NCI-H1417 treated with DMSO at 0.1 percent for 48 hours (cell line): ENCODE results near the gene TLE3.

Experiments used
- DNase-seq: peaks from one replicate; lab custom pipeline; 2025; lab: John Stamatoyannopoulos, UW

Gene TLE3

DNA sequence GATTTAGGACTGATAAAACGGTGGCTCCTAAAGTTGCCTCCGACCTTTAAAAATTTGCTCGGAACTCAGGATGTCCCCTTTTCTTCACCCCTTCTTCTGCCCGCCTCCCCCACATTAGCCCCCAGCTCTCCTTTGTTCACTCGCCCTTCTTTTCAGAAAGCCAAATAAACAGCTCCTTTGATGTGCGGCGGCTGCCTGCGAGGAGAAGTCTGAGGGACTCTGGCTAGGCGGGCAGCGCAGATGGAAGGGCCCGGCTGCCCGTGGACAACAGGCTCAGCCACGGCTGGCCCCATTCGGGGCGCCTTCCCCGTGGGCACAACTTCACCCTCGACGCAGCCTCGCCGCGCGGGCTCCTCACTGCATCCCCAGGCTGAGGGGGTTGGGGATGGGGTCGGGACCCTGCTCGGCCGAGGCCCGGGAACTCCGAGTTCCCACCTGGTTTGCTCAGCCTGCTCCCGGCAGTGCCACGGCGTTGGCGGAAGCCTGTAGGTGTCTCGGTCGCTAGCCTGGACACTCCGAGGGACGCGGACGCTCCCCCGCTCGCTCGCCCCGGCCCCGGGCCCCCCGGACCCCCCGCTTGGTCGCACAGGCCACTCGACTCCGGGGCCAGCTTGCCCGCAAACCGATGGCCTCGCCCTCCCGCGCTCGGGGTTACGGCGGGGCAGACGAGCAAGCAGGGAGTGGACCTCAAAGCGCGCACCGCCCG lies 897 bp upstream of the TLE3 start:
- DNase-seq: no peak

DNA sequence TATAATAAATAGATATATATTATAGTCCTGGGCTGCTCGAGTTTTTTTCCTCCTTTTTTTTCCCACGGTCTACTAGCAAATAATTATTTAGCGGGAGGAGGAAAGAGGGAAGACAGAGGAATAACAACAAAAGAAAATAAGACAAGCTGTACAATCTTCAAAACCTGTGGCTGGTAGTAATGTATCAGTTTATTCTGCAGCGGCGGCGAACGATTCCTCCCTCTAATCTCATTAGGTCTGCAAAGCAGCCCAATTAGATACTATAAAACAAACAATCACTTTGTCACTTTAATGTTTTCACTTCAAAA lies 390 bp upstream of the TLE3 start:
- no peak for DNase-seq

- DNase-seq: no peak
Measured at GRCh38 chr15:70097063-70097320, 725 bp downstream of the TLE3 start.

- no peak for DNase-seq
Measured at GRCh38 chr15:70096215-70097062, 1.3 kb downstream of the TLE3 start.

- DNase-seq: no peak
Measured at GRCh38 chr15:70095408-70096214, 2.1 kb downstream of the TLE3 start.

GRCh38 chr15:70094690-70095311 lies 2.9 kb downstream of the TLE3 start:
- no peak for DNase-seq

GRCh38 chr15:70093481-70094319 lies 4.0 kb downstream of the TLE3 start:
- no peak for DNase-seq

DNA sequence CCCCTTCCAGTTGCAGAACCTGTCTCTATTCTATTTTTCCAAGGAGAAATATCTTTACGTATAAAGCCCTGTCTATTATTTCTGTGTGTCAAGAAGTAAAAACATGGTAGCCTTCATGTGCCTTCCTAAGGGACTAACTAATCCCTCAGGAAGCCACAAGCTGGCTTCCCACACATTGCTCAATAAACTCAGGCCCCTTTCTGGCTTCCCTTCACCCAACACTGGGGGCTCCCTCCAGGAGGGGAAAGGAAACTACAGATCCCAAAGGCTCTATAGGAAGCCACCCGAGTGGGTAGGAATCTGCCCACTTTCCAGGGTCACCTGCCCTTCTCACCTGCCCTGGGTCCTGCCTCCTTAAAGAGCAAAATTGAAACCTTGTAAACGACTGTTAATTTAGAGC lies 4.6 kb downstream of the TLE3 start:
- DNase-seq: no peak

- no peak for DNase-seq
Measured at GRCh38 chr15:70092464-70093027, 5.2 kb downstream of the TLE3 start.

GRCh38 chr15:70091726-70092463 lies 5.8 kb downstream of the TLE3 start:
- DNase-seq: peak; percentile 61

GRCh38 chr15:70090436-70091296 lies 7.1 kb downstream of the TLE3 start:
- no peak for DNase-seq

GRCh38 chr15:70089692-70089971 lies 8.1 kb downstream of the TLE3 start:
- DNase-seq: no peak

DNA sequence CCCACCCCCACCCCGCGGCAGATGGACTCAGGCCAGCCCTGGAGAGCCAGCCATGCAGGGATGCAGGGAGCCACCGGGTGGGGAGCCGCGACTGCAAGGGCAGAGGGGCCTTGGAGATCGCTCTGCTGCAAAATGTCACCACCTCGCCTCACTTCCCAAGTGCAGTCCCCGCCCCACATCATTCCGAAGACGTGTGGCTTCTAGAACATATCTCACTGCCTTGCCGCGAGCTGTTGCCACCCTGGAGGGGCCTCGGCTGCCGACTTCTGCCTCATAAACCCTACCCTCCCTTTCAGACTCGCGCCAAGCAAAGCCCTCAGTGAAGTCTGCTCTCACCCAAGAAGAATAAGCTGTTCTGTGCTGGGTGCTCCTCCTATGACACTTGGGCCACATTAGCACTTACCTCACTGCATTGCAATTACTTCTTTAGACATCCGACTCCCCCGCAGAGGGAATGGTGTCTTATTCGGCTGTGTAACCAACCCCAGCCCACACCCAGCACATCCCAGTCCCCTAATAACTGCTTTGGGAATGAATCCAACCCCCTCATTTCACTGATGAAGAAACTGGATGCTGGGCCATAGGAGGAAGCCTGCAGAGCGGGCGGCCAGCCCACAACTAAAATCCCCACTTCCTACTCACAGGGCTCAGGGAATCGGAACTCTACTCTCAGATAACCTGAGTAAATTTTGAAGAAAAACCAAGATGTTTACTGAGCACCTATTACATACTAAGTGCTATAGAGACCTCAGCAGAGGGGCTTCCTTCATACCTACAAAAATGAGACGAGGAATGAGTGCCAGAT lies 8.6 kb downstream of the TLE3 start:
- no peak for DNase-seq

DNA sequence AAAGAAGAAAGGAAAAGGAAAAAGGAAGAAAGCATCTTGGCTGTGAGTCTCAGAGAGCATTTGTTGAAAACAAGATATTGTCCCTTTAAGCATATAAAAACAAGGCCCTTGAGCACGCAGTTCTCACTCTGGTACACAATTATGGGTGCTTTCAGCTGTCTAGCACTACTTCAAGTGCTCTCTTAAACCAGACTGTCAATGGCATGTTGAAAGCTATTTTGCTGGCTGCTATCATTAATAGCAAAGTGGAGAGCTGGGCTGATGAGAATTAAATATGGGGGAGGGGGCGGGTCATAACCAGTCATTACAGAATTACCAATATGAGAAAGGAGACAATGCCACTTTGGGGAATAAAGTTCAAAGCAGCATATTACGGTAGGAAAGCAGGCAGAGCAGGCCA lies 9.3 kb downstream of the TLE3 start:
- peak; percentile 75 for DNase-seq

DNA sequence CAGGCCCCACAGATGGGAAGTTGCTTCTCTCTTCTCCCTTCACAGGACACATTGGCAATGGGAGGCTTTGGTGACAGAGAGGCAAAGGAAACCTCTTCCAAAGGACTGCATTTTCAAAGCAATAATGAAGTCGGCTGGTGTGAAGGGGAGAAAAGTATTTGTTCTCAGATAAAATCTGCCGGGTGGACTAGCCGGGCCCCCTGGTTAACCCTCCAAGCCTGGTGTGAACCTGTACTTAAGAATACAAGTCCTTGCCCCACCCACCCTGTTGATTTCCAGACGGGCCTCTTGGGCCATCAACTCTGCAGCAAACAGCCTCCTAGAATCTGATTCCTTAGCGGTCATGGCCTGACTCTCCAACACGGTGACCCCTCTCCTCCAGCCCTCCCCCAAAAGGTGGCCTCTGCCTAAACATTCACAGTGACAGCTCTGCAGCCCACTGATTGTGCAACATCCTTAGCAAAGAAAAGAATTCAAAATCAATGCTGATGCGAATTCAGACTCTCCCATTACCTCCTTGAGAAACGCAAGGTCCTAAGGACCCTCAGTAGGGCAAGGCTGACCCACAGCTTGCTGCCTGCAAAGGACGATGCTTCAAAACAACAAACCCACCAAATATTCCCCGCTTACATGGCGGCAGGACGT lies 9.9 kb downstream of the TLE3 start:
- no peak for DNase-seq

GRCh38 chr15:70086636-70087035 lies 11.1 kb downstream of the TLE3 start:
- DNase-seq: no peak

DNA sequence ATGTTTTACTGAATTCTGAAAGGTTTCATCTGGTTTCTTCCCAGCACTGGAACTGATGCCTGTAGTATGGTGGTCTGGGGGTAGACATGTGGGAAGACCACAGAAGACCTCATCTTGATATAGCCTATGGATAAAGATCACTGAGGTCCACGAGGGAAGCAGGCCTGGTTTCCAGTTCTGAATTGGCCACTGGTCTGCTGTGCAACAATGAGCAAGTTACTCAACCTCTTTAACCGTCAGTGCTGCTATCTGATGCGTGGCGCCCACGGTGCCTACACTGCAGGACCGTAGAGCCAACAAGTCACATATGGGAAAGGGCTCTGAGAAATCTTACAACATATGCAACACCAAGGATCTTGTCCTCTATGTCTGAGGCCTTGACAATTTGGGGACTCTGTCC lies 13.3 kb downstream of the TLE3 start:
- no peak for DNase-seq

GRCh38 chr15:70083946-70084345 lies 13.8 kb downstream of the TLE3 start:
- no peak for DNase-seq

- DNase-seq: no peak
Measured at GRCh38 chr15:70083418-70083817, 14.3 kb downstream of the TLE3 start.
